Liver (tissue), 3 donors: ENCODE measurements around the gene SLC25A48.

ENCODE experiments used
- CTCF ChIP-seq: fragments of 150-350 bp; IDR thresholded peaks from 2 replicates; pipeline ENCODE4 v1.5.1; 2017; ENCODE audit warnings: improper control_type of control experiment, low read depth, low read length; ENCODE audit not compliant: missing input control
- HNF4G ChIP-seq: IDR thresholded peaks from 2 replicates; pipeline ENCODE4 v1.6.1; 2016; ENCODE audit warnings: antibody characterized with exemption
- JUND ChIP-seq, 2 donors: IDR thresholded peaks; 2 replicates each; pipeline ENCODE4 v1.6.1; 2016; ENCODE audit warnings: antibody characterized with exemption in 2 of 2
- RAD21 ChIP-seq, 2 donors: IDR thresholded peaks; 2 replicates each; pipeline ENCODE4 v1.6.1; 2016; ENCODE audit warnings: antibody characterized with exemption in 2 of 2, mild to moderate bottlenecking in 2 of 2
- YY1 ChIP-seq: IDR thresholded peaks from 2 replicates; pipeline ENCODE4 v1.6.1; 2016; ENCODE audit warnings: antibody characterized with exemption, mild to moderate bottlenecking
- donor health status: healthy.
- donor health status: healthy.

GRCh38 chr5:135828782-135829127 is 5.7 kb upstream of the SLC25A48 start:
- no peak for TF ChIP-seq CTCF
- TF ChIP-seq JUND (IDR thresholded peaks at IDR 0.05) = no peak
- TF ChIP-seq YY1 = no peak
- no peak for TF ChIP-seq RAD21 (IDR thresholded peaks at IDR 0.05)
- TF ChIP-seq HNF4G = no peak
